ENCODE results near the gene SPIRE2. TPM values are rescaled to one million over a fixed set of nuclear protein-coding genes. Genes with fewer than 3 reads are reported as not detected.

The SPIRE2 gene
- total and polyA plus RNA-seq, 2 experiments from 2014 or later = 18.4 to 21.7 TPM

DNA sequence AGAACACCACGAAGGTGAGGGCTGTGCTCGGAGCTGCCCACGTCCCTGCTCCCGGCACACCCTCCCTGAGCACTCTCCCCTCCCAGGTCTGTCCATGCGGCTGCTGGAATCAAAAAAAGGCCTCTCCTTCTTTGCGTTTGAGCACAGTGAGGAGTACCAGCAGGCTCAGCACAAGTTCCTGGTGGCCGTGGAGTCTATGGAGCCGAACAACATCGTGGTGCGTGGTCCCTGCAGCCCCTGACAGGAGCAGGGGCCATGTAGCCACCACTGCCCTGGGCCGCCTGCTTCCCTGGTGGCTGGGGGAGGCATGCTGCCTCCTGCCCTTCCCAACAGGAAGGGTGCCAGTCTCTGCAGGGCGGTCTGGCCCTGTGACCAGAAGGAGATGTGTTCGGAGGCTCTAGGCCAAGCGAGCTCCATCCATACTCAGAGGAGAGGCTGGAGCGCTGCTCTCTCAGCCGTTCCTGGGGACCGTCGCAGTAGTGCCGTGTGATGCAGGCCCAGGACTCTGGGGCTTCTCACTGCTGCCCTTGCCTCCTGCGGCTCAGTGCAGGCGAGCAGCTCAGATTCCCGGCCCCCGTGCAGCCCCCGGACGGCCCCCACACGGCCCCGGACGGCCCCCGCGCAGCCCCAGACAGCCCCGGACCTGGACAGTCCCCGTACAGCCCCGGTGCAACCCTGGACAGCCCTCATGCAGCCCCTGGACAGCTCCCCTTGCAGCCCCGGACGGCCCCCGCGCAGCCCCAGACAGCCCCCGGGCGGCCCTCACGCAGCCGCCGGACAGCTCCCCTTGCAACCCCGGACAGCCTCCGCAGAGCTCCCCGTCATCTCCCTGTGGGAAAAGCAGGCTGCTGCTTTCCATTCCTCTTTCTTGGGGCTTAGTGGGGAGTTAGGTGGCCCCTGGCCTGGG lies 65.6 kb downstream of the SPIRE2 start:
- H3K9me2 ChIP-seq (replicated peaks; ENCODE audit: insufficient read depth) = no peaks in the 10 kb centered on the region
- peaks cover 7% of the 10 kb centered on the region for H3K79me2 ChIP-seq
- H3K27me3 ChIP-seq = no peaks in the 10 kb centered on the region
- peaks cover 5% of the 10 kb centered on the region for H4K20me1 ChIP-seq (ENCODE audit: insufficient read depth, poor library complexity, severe bottlenecking)
- H3K9me3 ChIP-seq (ENCODE audit: low read depth) = no peaks in the 10 kb centered on the region
- H2AFZ ChIP-seq = no peak overlapping the region
- no peak overlapping the region for H3K27ac ChIP-seq
- H3K4me3 ChIP-seq = no peak overlapping the region
- no peaks in the 10 kb centered on the region for H3K4me1 ChIP-seq (ENCODE audit: insufficient read depth)
- WGBS (ENCODE audit: low lambda C conversion rate, missing lambda C conversion rate) = 99% methylated on average over 26 of the region's 45 CpGs
- no peak overlapping the region for H3K4me2 ChIP-seq
- no peaks in the 10 kb centered on the region for H3K36me3 ChIP-seq (replicated peaks; ENCODE audit: insufficient read depth, low read depth)
- no peak for DNase-seq (ENCODE audit: low spot score)
- TF ChIP-seq EZH2phosphoT487 (IDR thresholded peaks at IDR 0.05; ENCODE audit: low read depth, severe bottlenecking, unreplicated experiment) = no peak
- TF ChIP-seq EZH2 (IDR thresholded peaks at IDR 0.05; ENCODE audit: borderline replicate concordance) = no peak
- TF ChIP-seq, protein P1, sequence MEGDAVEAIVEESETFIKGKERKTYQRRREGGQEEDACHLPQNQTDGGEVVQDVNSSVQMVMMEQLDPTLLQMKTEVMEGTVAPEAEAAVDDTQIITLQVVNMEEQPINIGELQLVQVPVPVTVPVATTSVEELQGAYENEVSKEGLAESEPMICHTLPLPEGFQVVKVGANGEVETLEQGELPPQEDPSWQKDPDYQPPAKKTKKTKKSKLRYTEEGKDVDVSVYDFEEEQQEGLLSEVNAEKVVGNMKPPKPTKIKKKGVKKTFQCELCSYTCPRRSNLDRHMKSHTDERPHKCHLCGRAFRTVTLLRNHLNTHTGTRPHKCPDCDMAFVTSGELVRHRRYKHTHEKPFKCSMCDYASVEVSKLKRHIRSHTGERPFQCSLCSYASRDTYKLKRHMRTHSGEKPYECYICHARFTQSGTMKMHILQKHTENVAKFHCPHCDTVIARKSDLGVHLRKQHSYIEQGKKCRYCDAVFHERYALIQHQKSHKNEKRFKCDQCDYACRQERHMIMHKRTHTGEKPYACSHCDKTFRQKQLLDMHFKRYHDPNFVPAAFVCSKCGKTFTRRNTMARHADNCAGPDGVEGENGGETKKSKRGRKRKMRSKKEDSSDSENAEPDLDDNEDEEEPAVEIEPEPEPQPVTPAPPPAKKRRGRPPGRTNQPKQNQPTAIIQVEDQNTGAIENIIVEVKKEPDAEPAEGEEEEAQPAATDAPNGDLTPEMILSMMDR (IDR thresholded peaks at IDR 0.05; ENCODE audit: poor library complexity) = no peak

DNA sequence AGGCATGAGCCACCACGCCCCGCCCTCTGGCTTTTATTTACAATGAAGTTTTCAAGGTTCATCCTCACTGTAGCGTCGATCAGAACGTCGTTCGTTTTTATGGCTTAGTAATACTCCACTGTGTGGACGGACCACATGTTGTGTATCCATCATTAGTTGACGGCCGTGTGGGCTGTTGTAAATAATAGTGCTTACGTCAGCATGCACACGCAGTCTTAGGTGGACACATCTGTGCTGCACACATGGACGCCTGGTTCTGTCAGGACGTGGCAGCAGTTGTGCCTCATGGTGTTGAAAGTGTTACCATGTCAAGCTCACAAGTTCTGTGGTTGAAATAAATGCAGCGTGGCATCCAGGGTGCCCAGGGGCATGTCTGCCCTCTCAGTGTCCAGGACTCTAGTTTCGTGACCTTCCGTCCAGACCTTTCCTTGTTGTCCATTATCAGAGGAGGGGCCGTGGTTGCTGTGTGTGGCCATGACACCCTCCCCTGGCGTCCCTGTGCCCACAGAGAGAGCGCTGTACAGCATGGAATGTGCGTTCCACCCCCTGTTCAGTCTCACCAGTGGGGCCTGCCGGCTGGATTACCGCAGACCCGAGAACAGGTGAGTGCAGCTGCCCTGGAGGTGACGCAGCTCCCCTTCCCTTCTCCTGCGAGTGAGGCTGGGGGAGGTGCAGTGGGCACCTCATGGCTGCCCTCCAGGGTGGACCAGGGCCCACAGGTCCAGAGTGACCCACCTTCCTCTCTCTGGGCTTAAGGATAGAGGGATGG lies 67.4 kb downstream of the SPIRE2 start:
- DNase-seq (ENCODE audit: low spot score) = peak; percentile 4
- no peaks in the 10 kb centered on the region for H3K4me1 ChIP-seq (ENCODE audit: insufficient read depth)
- H3K27ac ChIP-seq = no peak overlapping the region
- TF ChIP-seq EZH2phosphoT487 (IDR thresholded peaks at IDR 0.05; ENCODE audit: low read depth, severe bottlenecking, unreplicated experiment) (no peak), EZH2 (IDR thresholded peaks at IDR 0.05; ENCODE audit: borderline replicate concordance) (no peak)
- TF ChIP-seq, protein P1 (IDR thresholded peaks at IDR 0.05; ENCODE audit: poor library complexity) = no peak
- H3K4me2 ChIP-seq = no peak overlapping the region
- whole genome bisulfite sequencing (ENCODE audit: low lambda C conversion rate, missing lambda C conversion rate) = 95% methylated on average over 26 of the region's 26 CpGs
- H3K27me3 ChIP-seq = no peaks in the 10 kb centered on the region
- H3K9me3 ChIP-seq (ENCODE audit: low read depth) = no peaks in the 10 kb centered on the region
- peaks cover 5% of the 10 kb centered on the region for H4K20me1 ChIP-seq (ENCODE audit: insufficient read depth, poor library complexity, severe bottlenecking)
- peaks cover 3% of the 10 kb centered on the region for H3K79me2 ChIP-seq
- H3K9me2 ChIP-seq (replicated peaks; ENCODE audit: insufficient read depth) = no peaks in the 10 kb centered on the region
- no peak overlapping the region for H2AFZ ChIP-seq
- no peak overlapping the region for H3K4me3 ChIP-seq
- H3K36me3 ChIP-seq (replicated peaks; ENCODE audit: insufficient read depth, low read depth) = no peaks in the 10 kb centered on the region

DNA sequence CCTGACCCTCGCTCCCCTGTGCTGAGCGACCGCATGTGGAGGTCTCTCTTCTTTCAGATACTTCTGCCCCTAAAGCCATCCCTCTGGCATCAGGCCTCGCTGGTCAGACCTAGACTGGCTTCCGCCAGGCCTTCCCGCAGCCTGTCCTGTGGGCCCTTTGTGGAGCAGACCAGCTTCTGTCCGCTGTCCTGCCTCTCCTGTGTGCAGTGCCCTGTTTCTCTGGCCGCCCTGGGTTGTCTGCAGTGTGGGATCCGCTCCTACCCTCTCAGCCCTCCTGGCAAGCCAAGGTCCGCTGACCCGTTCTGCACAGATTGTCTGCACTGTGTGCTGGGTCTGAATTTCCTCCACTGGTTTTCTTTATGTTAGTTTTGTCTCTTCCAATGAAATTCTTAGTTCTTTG lies 68.9 kb downstream of the SPIRE2 start:
- 99% methylated on average over 11 of the region's 11 CpGs for whole genome bisulfite sequencing (ENCODE audit: low lambda C conversion rate, missing lambda C conversion rate)

More for the DNA sequence above, 68.9 kb downstream of the SPIRE2 start:
- H4K20me1 ChIP-seq (ENCODE audit: insufficient read depth, poor library complexity, severe bottlenecking) = peaks cover 4% of the 10 kb centered on the region
- no peak overlapping the region for H2AFZ ChIP-seq
- TF ChIP-seq, protein P1 (IDR thresholded peaks at IDR 0.05; ENCODE audit: poor library complexity) = no peak
- TF ChIP-seq EZH2phosphoT487 (IDR thresholded peaks at IDR 0.05; ENCODE audit: low read depth, severe bottlenecking, unreplicated experiment) (no peak), EZH2 (IDR thresholded peaks at IDR 0.05; ENCODE audit: borderline replicate concordance) (no peak)
- DNase-seq (ENCODE audit: low spot score) = no peak
- no peaks in the 10 kb centered on the region for H3K9me3 ChIP-seq (ENCODE audit: low read depth)
- H3K79me2 ChIP-seq = peaks cover 3% of the 10 kb centered on the region
- H3K4me2 ChIP-seq = no peak overlapping the region
- H3K27me3 ChIP-seq = no peaks in the 10 kb centered on the region
- H3K27ac ChIP-seq = no peak overlapping the region
- no peaks in the 10 kb centered on the region for H3K36me3 ChIP-seq (replicated peaks; ENCODE audit: insufficient read depth, low read depth)
- H3K4me3 ChIP-seq = no peak overlapping the region
- H3K9me2 ChIP-seq (replicated peaks; ENCODE audit: insufficient read depth) = no peaks in the 10 kb centered on the region
- H3K4me1 ChIP-seq (ENCODE audit: insufficient read depth) = no peaks in the 10 kb centered on the region

Measured in hepatocyte (in vitro differentiated cells).